Heart left ventricle (tissue), 16 donors: ENCODE measurements around the gene RGMB. TPM values are rescaled to one million over a fixed set of nuclear protein-coding genes. Genes with fewer than 3 reads are reported as not detected.

ENCODE experiments used
- ATAC-seq, 4 donors: fragments of 200-7000 bp; cut with Tn5 transposase; one replicate each; pipeline ENCODE4 v1.9.1; 2020 to 2022; ENCODE audit warnings: moderate library complexity in 4 of 4, mild to moderate bottlenecking in 3 of 4, moderate number of reproducible peaks in 1 of 4
- DNase-seq, 5 donors: peaks; one replicate each; pipeline ENCODE4 v3.0.0-alpha.2; 2020
- H3K27ac ChIP-seq, 12 donors: fragments of 200-600 bp; sonication (generic) in 4 of 12; one replicate each; pipeline versions ENCODE4 v1.5.0 to v1.8.0; 2016 to 2022; ENCODE audit warnings: mild to moderate bottlenecking in 2 of 12
- H3K27me3 ChIP-seq, 9 donors: fragments of 200-600 bp; sonication (generic) in 2 of 9; one replicate each; pipeline versions ENCODE4 v1.5.1 to v1.8.0; 2016 to 2022; ENCODE audit warnings: mild to moderate bottlenecking in 3 of 9
- H3K36me3 ChIP-seq, 9 donors: fragments of 200-600 bp; sonication (generic) in 2 of 9; one replicate each; pipeline versions ENCODE4 v1.5.0 to v1.8.0; 2018 to 2022; ENCODE audit warnings: mild to moderate bottlenecking in 2 of 9
- H3K4me1 ChIP-seq, 12 donors: fragments of 200-600 bp; sonication (generic) in 4 of 12; one replicate each; pipeline versions ENCODE4 v1.5.0 to v1.8.0; 2016 to 2022; ENCODE audit warnings: mild to moderate bottlenecking in 3 of 12
- H3K4me3 ChIP-seq, 12 donors: fragments of 200-600 bp; sonication (generic) in 4 of 12; one replicate each; pipeline versions ENCODE4 v1.5.0 to v1.8.0; 2017 to 2022; ENCODE audit warnings: mild to moderate bottlenecking in 9 of 12, moderate library complexity in 4 of 12
- H3K9me3 ChIP-seq, 12 donors: fragments of 200-600 bp; sonication (generic) in 4 of 12; one replicate each; pipeline versions ENCODE4 v1.5.0 to v1.8.0; 2016 to 2022; ENCODE audit warnings: mild to moderate bottlenecking in 1 of 12
- CTCF ChIP-seq, 12 donors: fragments of 200-600 bp; sonication (generic) in 4 of 12; IDR thresholded peaks; one replicate each; pipeline versions ENCODE4 v1.5.0 to v1.8.0; 2018 to 2022; ENCODE audit warnings: antibody characterized with exemption in 12 of 12, mild to moderate bottlenecking in 5 of 12
- POLR2A ChIP-seq, 2 donors: fragments of 450-650 bp; IDR thresholded peaks; one replicate each; pipeline ENCODE4 v1.6.1; 2017; ENCODE audit warnings: antibody characterized with exemption in 2 of 2, mild to moderate bottlenecking in 2 of 2, moderate library complexity in 2 of 2
- WGBS, 4 donors: extraction: QIAGEN DNeasy Blood & Tissue Kit in 2 of 4; methylation state at CpG; one replicate each; pipeline versions ENCODE4 v1.1.5 to v1.1.7; 2013 to 2018; 5-methylcytosine and 5-hydroxymethylcytosine counted together
- intact Hi-C, 10 donors: fragments of 100-400 bp; cut with DNase I; formaldehyde crosslinking; loops; one replicate each; pipeline versions ENCODE4 v1.11.1 to v1.14.2; 2022
- polyA plus RNA-seq, 2 donors: library from polyadenylated mRNA; stranded (reverse); fragments of 200-250 nt; gene quantifications; one replicate each; pipeline ENCODE4 v1.2.3, GENCODE V29; 2013
- total RNA-seq, 9 donors: library from RNA; depleted of rRNA in 2 of 9; stranded (reverse); fragments of >200 nt in 2 of 9; fragmentation: NEBNext Ultra II Directional in 3 of 9; extraction: Animal tissue kit (Norgen Biotek cat#: 25700) in 3 of 9; gene quantifications; one replicate each; pipeline versions ENCODE4 v1.1.0 to v1.2.4, GENCODE V29; 2016 to 2023
- donor health status: ischemic (EF 13 %, LVEDD 7.1; RV severe dilation, severe dysfunction).
- donor health status: healthy with polysubstance abuse.
- donor health status: DM: no; HTN: yes; CAD: no.
- donor health status: DM: no; HTN: no; CAD: no.
- donor health status: ischemic (EF 25% LVEDD 6.9; RV normal size, moderate dysfunction).
- donor health status: ischemic (EF 25% LVEDD 5.7; RV mildly dilated, moderate dysfunction).
- donor health status: healthy.
- donor health status: DM: yes; HTN: yes; CAD: no.
- donor health status: ischemic (EF 35%, LVEDD 5.7; RV mildly dilated, moderate dysfunction).
- donor health status: nonischemic (EF 11% LVEDD 7.7; RV severe dilation, severe dysfunction).
- donor health status: DM: yes; HTN: yes; CAD: no.
- donor health status: PGD.
- donor health status: ischemic (EF 29% LVEDD 5.4; RV normal size, mild dysfunction).
- donor health status: nonischemic (EF 23%, LVEDD 6.1; RV moderate dilation, normal function).

Gene RGMB
- total and polyA plus RNA-seq, 11 donors = 2.0 to 42.2 (median 16.1) TPM

GRCh38 chr5:98779264-98779877, 5.9 kb downstream of the RGMB start:
- Histone ChIP-seq H3K4me1 (peaks cover 3 to 44% (median 32%) of the 10 kb centered on the region in 12 donors), H3K36me3 (peaks cover 0 to 39% (median 6%) of the 10 kb centered on the region in 9 donors), H3K4me3 (no peak overlapping the region), H3K27me3 (peaks cover 0 to 22% (median 0%) of the 10 kb centered on the region in 9 donors), H3K27ac (no peak overlapping the region), H3K9me3 (no peaks in the 10 kb centered on the region)
- intact Hi-C loops = loop anchor here in 3 of 10 donors (5.0 to 10.0 kb wide), 4 partner anchors 165 to 1597 kb away; partner anchors contain the start of gene RIOK2 (in 1 of the 3)
- 64 to 74% (median 69%) methylated on average over 11 of the region's 11 CpGs for WGBS, 4 donors
- ATAC-seq (peak in 3 of 4 donors; percentile 57 to 78 (median 59)), DNase-seq (peak in 1 of 5 donors; percentile 32)
- no peak for TF ChIP-seq POLR2A (IDR thresholded peaks at IDR 0.05)
- TF ChIP-seq CTCF (IDR thresholded peaks at IDR 0.05) = no peak

GRCh38 chr5:98780390-98780789, 6.9 kb downstream of the RGMB start:
- peaks cover 0 to 46% (median 33%) of the 10 kb centered on the region in 12 donors for H3K4me1 ChIP-seq
- DNase-seq (no peak), ATAC-seq (no peak)
- TF ChIP-seq CTCF (IDR thresholded peaks at IDR 0.05) (no peak), POLR2A (IDR thresholded peaks at IDR 0.05) (no peak)
- 75 to 87% (median 81%) methylated on average over 3 of the region's 3 CpGs for WGBS, 4 donors
- peaks cover 0 to 12% (median 0%) of the 10 kb centered on the region in 9 donors for H3K27me3 ChIP-seq
- intact Hi-C loops = no loop called here
- no peaks in the 10 kb centered on the region for H3K9me3 ChIP-seq
- H3K27ac ChIP-seq = no peak overlapping the region
- no peak overlapping the region for H3K4me3 ChIP-seq
- peaks cover 0 to 39% (median 6%) of the 10 kb centered on the region in 9 donors for H3K36me3 ChIP-seq

GRCh38 chr5:98781520-98781919, 8.1 kb downstream of the RGMB start:
- intact Hi-C loops = no loop called here
- no peak for DNase-seq
- no peak overlapping the region for H3K27ac ChIP-seq

More at GRCh38 chr5:98781520-98781919, 8.1 kb downstream of the RGMB start:
- H3K4me1 ChIP-seq = peaks cover 6 to 45% (median 33%) of the 10 kb centered on the region in 12 donors
- TF ChIP-seq POLR2A (IDR thresholded peaks at IDR 0.05) = no peak
- no peak for TF ChIP-seq CTCF (IDR thresholded peaks at IDR 0.05)
- H3K9me3 ChIP-seq = no peaks in the 10 kb centered on the region
- H3K36me3 ChIP-seq = peaks cover 0 to 39% (median 6%) of the 10 kb centered on the region in 9 donors
- ATAC-seq = no peak
- 62 to 75% (median 70%) methylated on average over 2 of the region's 2 CpGs for WGBS, 4 donors
- peaks cover 0 to under 1% (median 0%) of the 10 kb centered on the region in 9 donors for H3K27me3 ChIP-seq
- no peak overlapping the region for H3K4me3 ChIP-seq
